ENCODE measurements around the gene SH3RF1.
A peak's percentile ranks its signal among the peaks of the same experiment; 100 is the strongest.

Gene SH3RF1

DNA sequence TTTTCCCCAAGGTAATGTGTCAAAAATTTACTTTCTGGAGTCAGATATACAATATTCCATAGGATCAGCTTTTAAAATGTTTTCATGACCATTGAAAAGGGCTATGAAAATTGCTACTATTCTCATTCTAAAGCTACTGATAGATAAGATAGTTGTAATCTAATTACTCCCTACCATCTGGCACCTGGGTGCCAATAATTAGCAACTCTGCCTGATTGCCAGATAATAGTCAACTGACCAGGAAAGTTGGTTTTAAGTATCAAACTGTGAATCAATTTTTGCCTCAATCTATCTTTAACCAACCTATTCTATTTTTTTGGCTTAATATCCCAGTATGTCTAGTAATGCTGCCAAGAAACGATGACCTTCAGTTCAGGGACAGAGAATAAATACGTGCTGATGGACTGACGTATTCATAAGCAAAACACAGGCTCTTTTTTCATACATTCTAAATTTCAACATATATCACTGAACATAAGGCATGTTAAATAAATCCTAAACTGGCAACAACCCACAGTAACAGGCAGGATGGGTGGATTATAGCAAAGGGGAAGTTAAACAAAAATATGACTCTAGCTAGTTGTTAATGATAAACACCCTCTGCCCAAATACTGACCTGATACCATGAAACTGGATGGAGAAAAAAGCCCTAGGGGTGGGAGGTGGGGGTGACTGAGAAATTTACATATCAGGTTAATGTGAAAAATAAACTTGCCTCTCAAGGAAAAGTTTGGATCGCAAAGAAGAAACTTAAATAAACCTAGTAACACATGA lies 18.2 kb downstream of the SH3RF1 start:
- Histone ChIP-seq H3K27me3 (ENCODE audit: control insufficient read depth in 1 of 2, insufficient read depth in 2 of 2, low read length in 2 of 2) (no peaks in the 10 kb centered on the region), H3K4me1 (ENCODE audit: control insufficient read depth in 1 of 2, insufficient read depth in 2 of 2, low read length in 2 of 2) (peaks cover 46 to 74% of the 10 kb centered on the region in 2 donors), H3K27ac (ENCODE audit: low read depth, low read length) (peak overlapping the region; percentile 68), H3K36me3 (ENCODE audit: control insufficient read depth in 1 of 2, insufficient read depth in 2 of 2, low read length in 2 of 2) (no peaks in the 10 kb centered on the region), H3K4me3 (ENCODE audit: low read depth in 1 of 2, low read length in 2 of 2) (peak overlapping the region in 1 of 2 donors; percentile 17), H3K9ac (ENCODE audit: low read depth in 1 of 2, low read length in 2 of 2) (peak overlapping the region in 1 of 2 donors; percentile 15), H3K9me3 (ENCODE audit: control insufficient read depth in 1 of 2, low read length in 2 of 2) (no peaks in the 10 kb centered on the region)

DNA sequence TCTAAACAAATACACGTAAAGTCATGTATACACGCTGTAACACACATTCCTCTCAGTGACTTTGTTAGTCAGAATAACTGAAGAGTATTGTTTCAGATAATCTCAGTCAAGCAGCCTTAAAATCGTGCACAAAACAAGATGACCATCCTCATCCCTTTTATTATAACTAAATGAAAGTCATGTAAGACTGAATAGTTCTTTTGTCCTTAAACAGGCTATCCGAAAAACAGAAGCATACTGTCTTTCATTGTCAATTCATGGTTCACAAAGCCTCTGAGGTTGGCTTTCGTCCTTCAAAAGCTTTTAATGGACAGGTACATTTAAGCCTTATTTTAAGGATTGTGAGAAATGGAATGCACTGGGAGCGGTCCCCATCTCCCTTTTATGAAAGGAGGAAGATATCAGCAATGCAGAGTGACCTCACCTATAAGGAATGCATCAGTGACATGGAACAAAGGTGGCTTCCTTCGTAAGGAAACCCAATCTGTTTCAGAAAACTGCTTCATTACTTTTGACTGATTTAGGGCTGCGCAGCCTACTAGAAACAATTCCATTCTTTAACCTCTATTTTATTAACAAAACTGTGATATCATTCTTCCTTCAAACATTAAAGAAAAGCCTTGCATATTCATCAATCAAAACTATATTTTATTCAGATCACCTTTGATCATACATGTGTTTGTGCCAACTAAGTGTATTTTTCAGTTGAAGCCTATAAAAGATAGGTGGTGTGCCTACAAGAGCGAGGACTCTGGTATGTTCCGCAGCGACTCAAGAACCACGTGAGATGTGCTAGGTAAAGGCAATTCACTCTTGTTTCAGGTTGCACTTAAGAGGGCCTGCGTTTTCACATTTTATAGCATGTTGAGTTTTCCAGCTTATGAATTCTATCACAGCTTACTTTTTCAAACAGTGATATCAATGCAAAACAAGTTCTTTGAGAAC lies 19.2 kb downstream of the SH3RF1 start:
- Histone ChIP-seq H3K4me3 (ENCODE audit: low read depth in 1 of 2, low read length in 2 of 2) (peak overlapping the region; percentile 8 to 17), H3K36me3 (ENCODE audit: control insufficient read depth in 1 of 2, insufficient read depth in 2 of 2, low read length in 2 of 2) (no peaks in the 10 kb centered on the region), H3K9ac (ENCODE audit: low read depth in 1 of 2, low read length in 2 of 2) (peak overlapping the region; percentile 15 to 29), H3K27ac (ENCODE audit: low read depth, low read length) (peak overlapping the region; percentile 22), H3K9me3 (ENCODE audit: control insufficient read depth in 1 of 2, low read length in 2 of 2) (no peaks in the 10 kb centered on the region), H3K4me1 (ENCODE audit: control insufficient read depth in 1 of 2, insufficient read depth in 2 of 2, low read length in 2 of 2) (peaks cover 42 to 72% of the 10 kb centered on the region in 2 donors), H3K27me3 (ENCODE audit: control insufficient read depth in 1 of 2, insufficient read depth in 2 of 2, low read length in 2 of 2) (no peaks in the 10 kb centered on the region)

DNA sequence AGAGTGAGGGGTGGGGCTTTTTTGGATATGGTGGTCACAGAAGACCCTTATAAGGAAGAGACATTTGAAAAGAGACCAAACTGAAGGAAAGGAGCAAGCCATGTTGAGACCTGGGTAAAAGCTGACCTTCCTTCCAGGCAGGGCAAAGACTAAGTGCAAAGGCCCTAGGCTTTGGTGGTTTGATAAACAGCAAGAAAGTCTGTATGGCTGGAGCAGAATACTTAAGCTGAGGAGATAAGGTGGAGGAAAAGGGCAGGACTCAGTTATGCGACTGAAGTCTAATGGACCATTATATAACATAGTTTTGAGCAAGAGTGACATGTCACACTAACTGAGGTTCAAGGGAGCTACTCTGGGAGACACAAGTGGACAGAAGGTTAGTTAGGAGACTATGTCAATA lies 20.0 kb downstream of the SH3RF1 start:
- Histone ChIP-seq H3K9ac (ENCODE audit: low read depth in 1 of 2, low read length in 2 of 2) (peak overlapping the region in 1 of 2 donors; percentile 29), H3K4me1 (ENCODE audit: control insufficient read depth in 1 of 2, insufficient read depth in 2 of 2, low read length in 2 of 2) (peaks cover 42 to 71% of the 10 kb centered on the region in 2 donors), H3K27me3 (ENCODE audit: control insufficient read depth in 1 of 2, insufficient read depth in 2 of 2, low read length in 2 of 2) (no peaks in the 10 kb centered on the region), H3K4me3 (ENCODE audit: low read depth in 1 of 2, low read length in 2 of 2) (no peak overlapping the region), H3K27ac (ENCODE audit: low read depth, low read length) (peak overlapping the region; percentile 26), H3K36me3 (ENCODE audit: control insufficient read depth in 1 of 2, insufficient read depth in 2 of 2, low read length in 2 of 2) (no peaks in the 10 kb centered on the region), H3K9me3 (ENCODE audit: control insufficient read depth in 1 of 2, low read length in 2 of 2) (no peaks in the 10 kb centered on the region)

DNA sequence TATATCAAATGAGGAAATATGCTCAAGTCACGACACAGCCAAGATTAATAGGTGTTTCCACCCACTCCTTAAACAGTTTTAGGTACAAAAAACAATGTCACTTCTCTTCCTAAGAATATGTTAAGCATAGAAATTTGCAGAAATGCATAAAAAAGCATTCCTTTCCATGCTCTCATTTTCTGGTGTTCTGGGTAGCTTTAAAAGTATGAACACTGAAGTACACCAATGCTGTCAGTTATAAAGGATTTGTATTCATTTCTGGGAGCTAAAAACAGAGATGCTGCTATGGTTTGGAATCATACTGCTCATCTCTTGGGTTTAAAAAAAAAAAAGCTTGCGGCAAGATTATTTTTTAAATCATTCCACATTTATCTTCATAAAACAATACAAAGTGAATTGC lies 20.8 kb downstream of the SH3RF1 start:
- Histone ChIP-seq H3K36me3 (ENCODE audit: control insufficient read depth in 1 of 2, insufficient read depth in 2 of 2, low read length in 2 of 2) (no peaks in the 10 kb centered on the region), H3K4me3 (ENCODE audit: low read depth in 1 of 2, low read length in 2 of 2) (peak overlapping the region in 1 of 2 donors; percentile 19), H3K9me3 (ENCODE audit: control insufficient read depth in 1 of 2, low read length in 2 of 2) (no peaks in the 10 kb centered on the region), H3K9ac (ENCODE audit: low read depth in 1 of 2, low read length in 2 of 2) (peak overlapping the region in 1 of 2 donors; percentile 13), H3K27me3 (ENCODE audit: control insufficient read depth in 1 of 2, insufficient read depth in 2 of 2, low read length in 2 of 2) (no peaks in the 10 kb centered on the region), H3K4me1 (ENCODE audit: control insufficient read depth in 1 of 2, insufficient read depth in 2 of 2, low read length in 2 of 2) (peaks cover 38 to 67% of the 10 kb centered on the region in 2 donors), H3K27ac (ENCODE audit: low read depth, low read length) (no peak overlapping the region)

DNA sequence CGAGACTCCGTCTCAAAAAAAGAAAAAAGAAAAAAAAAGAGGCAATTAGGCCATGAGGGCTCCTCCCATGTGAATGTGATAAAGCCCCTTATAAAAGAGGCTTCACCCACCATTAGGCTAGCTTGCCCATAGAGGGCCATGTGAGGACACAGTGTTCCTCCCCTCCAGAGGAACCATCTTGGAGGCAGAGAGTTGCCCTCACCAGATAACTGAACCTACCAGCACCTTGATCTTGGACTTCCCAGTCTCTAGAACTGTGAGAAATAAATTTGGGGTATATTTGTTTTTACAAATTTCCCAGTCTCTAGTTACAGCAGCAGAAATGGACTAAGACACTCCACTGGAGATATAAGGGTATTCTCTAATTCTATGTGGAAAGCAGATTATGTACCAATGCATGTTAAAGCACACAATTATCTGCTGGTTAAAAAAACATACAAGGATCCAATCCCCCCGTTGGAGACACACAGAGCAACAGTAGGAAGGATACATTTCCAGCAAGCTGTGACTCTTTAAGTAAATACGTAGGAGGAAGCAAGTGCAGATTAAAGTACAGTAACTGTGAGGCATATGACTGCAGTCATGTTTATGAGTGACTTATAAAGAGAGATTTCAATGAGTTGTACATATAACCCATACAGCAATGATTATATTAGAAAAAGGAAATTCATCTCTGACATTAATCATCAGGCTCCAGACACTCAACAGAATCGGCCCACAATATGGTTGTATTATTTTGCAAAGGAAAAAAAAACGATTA lies 21.4 kb downstream of the SH3RF1 start:
- peak overlapping the region in 1 of 2 donors; percentile 24 for H3K9ac ChIP-seq (ENCODE audit: low read depth in 1 of 2, low read length in 2 of 2)
- H3K27ac ChIP-seq (ENCODE audit: low read depth, low read length), result peak overlapping the region; percentile 69
- peak overlapping the region in 1 of 2 donors; percentile 19 for H3K4me3 ChIP-seq (ENCODE audit: low read depth in 1 of 2, low read length in 2 of 2)
- H3K36me3 ChIP-seq (ENCODE audit: control insufficient read depth in 1 of 2, insufficient read depth in 2 of 2, low read length in 2 of 2), result no peaks in the 10 kb centered on the region
- peaks cover 32 to 64% of the 10 kb centered on the region in 2 donors for H3K4me1 ChIP-seq (ENCODE audit: control insufficient read depth in 1 of 2, insufficient read depth in 2 of 2, low read length in 2 of 2)
- H3K9me3 ChIP-seq (ENCODE audit: control insufficient read depth in 1 of 2, low read length in 2 of 2), result no peaks in the 10 kb centered on the region
- no peaks in the 10 kb centered on the region for H3K27me3 ChIP-seq (ENCODE audit: control insufficient read depth in 1 of 2, insufficient read depth in 2 of 2, low read length in 2 of 2)

DNA sequence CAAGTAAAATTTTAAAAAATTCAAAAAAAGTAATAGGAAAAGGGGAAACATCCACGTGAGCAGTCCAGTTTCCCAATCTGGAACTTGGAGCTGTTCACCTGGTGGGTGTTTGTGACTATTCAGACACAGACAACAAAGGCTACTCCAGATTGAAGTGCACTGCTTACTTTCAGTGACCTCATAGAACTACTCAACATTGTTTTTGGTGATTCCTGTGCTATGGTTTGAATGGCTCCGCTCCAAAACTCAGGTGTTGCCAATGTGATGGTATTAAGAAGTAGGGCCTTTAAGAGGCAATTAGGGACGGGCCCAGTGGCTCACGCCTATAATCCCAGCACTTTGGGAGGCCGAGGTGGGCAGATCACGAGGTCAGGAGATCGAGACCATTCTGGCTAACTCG lies 22.1 kb downstream of the SH3RF1 start:
- no peak overlapping the region for H3K9ac ChIP-seq (ENCODE audit: low read depth in 1 of 2, low read length in 2 of 2)
- peaks cover 30 to 64% of the 10 kb centered on the region in 2 donors for H3K4me1 ChIP-seq (ENCODE audit: control insufficient read depth in 1 of 2, insufficient read depth in 2 of 2, low read length in 2 of 2)
- H3K9me3 ChIP-seq (ENCODE audit: control insufficient read depth in 1 of 2, low read length in 2 of 2), result no peaks in the 10 kb centered on the region
- H3K36me3 ChIP-seq (ENCODE audit: control insufficient read depth in 1 of 2, insufficient read depth in 2 of 2, low read length in 2 of 2), result no peaks in the 10 kb centered on the region
- no peak overlapping the region for H3K4me3 ChIP-seq (ENCODE audit: low read depth in 1 of 2, low read length in 2 of 2)
- H3K27ac ChIP-seq (ENCODE audit: low read depth, low read length), result no peak overlapping the region
- no peaks in the 10 kb centered on the region for H3K27me3 ChIP-seq (ENCODE audit: control insufficient read depth in 1 of 2, insufficient read depth in 2 of 2, low read length in 2 of 2)

DNA sequence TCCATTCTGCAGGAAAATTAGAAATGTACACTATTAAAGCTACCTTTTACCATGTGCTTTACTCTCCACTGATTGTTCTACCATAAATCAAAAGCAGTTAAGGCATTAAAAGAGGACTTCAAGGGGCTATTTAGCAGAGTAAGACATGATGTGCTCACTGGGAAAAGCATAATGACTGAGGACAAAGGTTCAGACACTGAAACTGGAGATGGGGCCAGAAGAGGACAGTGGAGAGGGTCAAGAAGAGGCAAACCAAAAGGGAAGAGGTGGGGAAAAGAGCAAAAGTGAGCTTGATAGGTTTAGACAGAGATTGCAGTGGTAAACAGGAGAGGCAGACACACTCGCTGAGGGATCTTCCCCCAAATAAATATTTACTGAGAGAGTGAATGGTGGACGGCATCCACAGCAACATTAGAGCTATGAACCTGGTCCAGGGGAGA lies 23.8 kb downstream of the SH3RF1 start:
- peaks cover 17 to 49% of the 10 kb centered on the region in 2 donors for H3K4me1 ChIP-seq (ENCODE audit: control insufficient read depth in 1 of 2, insufficient read depth in 2 of 2, low read length in 2 of 2)
- no peak overlapping the region for H3K9ac ChIP-seq (ENCODE audit: low read depth in 1 of 2, low read length in 2 of 2)
- H3K27me3 ChIP-seq (ENCODE audit: control insufficient read depth in 1 of 2, insufficient read depth in 2 of 2, low read length in 2 of 2), result no peaks in the 10 kb centered on the region
- H3K4me3 ChIP-seq (ENCODE audit: low read depth in 1 of 2, low read length in 2 of 2), result no peak overlapping the region
- no peaks in the 10 kb centered on the region for H3K36me3 ChIP-seq (ENCODE audit: control insufficient read depth in 1 of 2, insufficient read depth in 2 of 2, low read length in 2 of 2)
- H3K27ac ChIP-seq (ENCODE audit: low read depth, low read length), result no peak overlapping the region
- no peaks in the 10 kb centered on the region for H3K9me3 ChIP-seq (ENCODE audit: control insufficient read depth in 1 of 2, low read length in 2 of 2)

DNA sequence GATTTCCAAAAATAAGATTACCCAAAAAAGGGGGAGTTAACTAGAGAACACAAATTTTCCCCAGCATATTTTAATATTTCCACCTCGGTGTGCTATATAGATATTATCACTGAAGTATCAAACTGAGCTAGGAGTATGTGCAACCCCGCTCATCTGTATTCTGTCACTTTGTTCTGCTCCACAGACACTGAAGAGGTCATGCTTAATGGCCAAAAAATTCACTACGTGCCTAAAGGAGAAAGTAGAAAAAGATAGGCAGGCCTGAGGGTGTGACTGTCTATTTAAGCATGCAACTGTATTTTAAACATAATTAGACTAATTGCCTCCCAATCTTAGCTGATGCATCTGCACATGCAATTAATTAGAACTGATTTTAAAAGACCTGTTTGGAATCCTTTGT lies 24.5 kb downstream of the SH3RF1 start:
- no peak overlapping the region for H3K27ac ChIP-seq (ENCODE audit: low read depth, low read length)
- H3K4me1 ChIP-seq (ENCODE audit: control insufficient read depth in 1 of 2, insufficient read depth in 2 of 2, low read length in 2 of 2), result peaks cover 11 to 42% of the 10 kb centered on the region in 2 donors
- no peaks in the 10 kb centered on the region for H3K9me3 ChIP-seq (ENCODE audit: control insufficient read depth in 1 of 2, low read length in 2 of 2)
- H3K9ac ChIP-seq (ENCODE audit: low read depth in 1 of 2, low read length in 2 of 2), result no peak overlapping the region
- no peaks in the 10 kb centered on the region for H3K27me3 ChIP-seq (ENCODE audit: control insufficient read depth in 1 of 2, insufficient read depth in 2 of 2, low read length in 2 of 2)
- H3K4me3 ChIP-seq (ENCODE audit: low read depth in 1 of 2, low read length in 2 of 2), result no peak overlapping the region
- no peaks in the 10 kb centered on the region for H3K36me3 ChIP-seq (ENCODE audit: control insufficient read depth in 1 of 2, insufficient read depth in 2 of 2, low read length in 2 of 2)

DNA sequence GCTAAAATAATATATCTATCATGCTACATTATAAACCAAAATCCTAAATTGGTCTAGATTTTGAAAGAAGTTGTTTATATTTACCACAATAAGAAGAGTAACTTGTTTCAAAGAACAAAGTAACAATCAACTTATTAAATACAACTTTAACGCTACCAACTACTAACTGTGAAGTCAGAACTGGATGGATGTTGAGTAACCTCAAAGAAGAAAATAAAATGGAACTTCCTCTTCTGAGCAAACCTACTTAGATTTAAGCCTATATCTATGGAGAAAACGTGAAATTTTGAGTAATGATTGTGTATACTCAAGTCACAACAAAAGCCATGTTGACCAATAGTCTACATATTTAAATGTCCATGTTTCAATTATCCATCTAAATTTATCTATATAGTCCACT lies 25.7 kb downstream of the SH3RF1 start:
- Histone ChIP-seq H3K9ac (ENCODE audit: low read depth in 1 of 2, low read length in 2 of 2) (no peak overlapping the region), H3K27ac (ENCODE audit: low read depth, low read length) (no peak overlapping the region), H3K36me3 (ENCODE audit: control insufficient read depth in 1 of 2, insufficient read depth in 2 of 2, low read length in 2 of 2) (no peaks in the 10 kb centered on the region), H3K4me1 (ENCODE audit: control insufficient read depth in 1 of 2, insufficient read depth in 2 of 2, low read length in 2 of 2) (peaks cover 0 to 30% of the 10 kb centered on the region in 2 donors), H3K4me3 (ENCODE audit: low read depth in 1 of 2, low read length in 2 of 2) (no peak overlapping the region), H3K27me3 (ENCODE audit: control insufficient read depth in 1 of 2, insufficient read depth in 2 of 2, low read length in 2 of 2) (no peaks in the 10 kb centered on the region), H3K9me3 (ENCODE audit: control insufficient read depth in 1 of 2, low read length in 2 of 2) (no peaks in the 10 kb centered on the region)

Measured in duodenal mucosa (tissue), 2 donors.